ENCODE data around the gene GAGE13. TPM values are rescaled to one million over a fixed set of nuclear protein-coding genes. Genes with fewer than 3 reads are reported as not detected.
A peak's percentile ranks its signal among the peaks of the same experiment; 100 is the strongest.
"Not testable (repeated sequence)": the region's sequence is repeated elsewhere in the genome, so short reads cannot be mapped to it uniquely, and the experiment has no call there.

Gene GAGE13
- total RNA-seq, 2 donors from 2014 or later, result not detected

DNA sequence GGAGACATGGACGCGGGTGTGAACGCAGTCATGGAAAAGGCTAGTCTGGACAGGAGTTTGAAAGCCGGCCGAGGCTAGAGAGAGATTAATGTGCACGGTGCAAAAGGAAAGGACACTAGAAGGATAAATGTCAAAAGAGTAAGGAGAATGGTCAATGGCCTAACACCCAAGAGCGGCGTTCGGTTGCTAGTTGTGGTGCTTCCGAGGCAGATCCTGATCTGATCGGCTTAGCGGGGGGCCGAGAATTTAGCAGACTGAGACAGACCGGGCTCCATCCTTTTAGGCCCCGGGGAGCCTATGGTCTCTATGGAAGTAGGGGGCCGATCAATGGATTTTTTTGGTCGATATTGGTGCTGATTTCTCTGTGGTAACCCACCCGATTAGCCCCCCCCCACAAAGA, 21.0 kb upstream of the GAGE13 start:
- DNase-seq (no peak), ATAC-seq (no peak)
- intact Hi-C loops (cut with DNase I), result no loop called here
- Histone ChIP-seq H3K4me1 (no peaks in the 10 kb centered on the region), H3K36me3 (replicated peaks in 1 of 2; ENCODE audit: insufficient read depth in 1 of 2, low read depth in 2 of 2) (no peaks in the 10 kb centered on the region), H3K27me3 (no peaks in the 10 kb centered on the region), H3K4me3 (no peak overlapping the region), H3K27ac (peak overlapping the region in 1 of 4 donors; percentile 61), H3K9me3 (no peaks in the 10 kb centered on the region)
- 72 to 85% methylated on average over 13 to 16 of the region's 18 CpGs for WGBS, 2 donors
- TF ChIP-seq, protein P1, sequence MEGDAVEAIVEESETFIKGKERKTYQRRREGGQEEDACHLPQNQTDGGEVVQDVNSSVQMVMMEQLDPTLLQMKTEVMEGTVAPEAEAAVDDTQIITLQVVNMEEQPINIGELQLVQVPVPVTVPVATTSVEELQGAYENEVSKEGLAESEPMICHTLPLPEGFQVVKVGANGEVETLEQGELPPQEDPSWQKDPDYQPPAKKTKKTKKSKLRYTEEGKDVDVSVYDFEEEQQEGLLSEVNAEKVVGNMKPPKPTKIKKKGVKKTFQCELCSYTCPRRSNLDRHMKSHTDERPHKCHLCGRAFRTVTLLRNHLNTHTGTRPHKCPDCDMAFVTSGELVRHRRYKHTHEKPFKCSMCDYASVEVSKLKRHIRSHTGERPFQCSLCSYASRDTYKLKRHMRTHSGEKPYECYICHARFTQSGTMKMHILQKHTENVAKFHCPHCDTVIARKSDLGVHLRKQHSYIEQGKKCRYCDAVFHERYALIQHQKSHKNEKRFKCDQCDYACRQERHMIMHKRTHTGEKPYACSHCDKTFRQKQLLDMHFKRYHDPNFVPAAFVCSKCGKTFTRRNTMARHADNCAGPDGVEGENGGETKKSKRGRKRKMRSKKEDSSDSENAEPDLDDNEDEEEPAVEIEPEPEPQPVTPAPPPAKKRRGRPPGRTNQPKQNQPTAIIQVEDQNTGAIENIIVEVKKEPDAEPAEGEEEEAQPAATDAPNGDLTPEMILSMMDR (IDR thresholded peaks at IDR 0.05), result no peak
- TF ChIP-seq POLR2A (IDR thresholded peaks at IDR 0.05), result no peak

DNA sequence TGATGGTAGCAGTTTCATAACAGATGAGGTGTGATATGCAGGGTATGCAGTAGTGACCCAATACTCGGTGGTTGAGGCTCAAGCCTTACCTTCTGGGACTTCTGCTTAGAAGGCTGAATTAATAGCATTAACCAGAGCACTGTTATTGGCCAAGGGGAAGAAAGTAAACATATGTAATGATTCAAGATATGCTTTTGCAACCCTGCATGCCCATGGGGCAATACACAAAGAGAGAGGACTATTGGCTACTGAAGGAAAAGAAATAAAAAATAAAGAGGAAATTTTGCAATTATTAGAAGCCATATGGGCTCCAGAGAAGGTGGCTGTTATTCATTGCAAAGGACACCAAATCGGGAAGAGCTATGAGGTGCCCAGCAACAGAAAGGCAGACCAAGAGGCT, 19.2 kb upstream of the GAGE13 start:
- Histone ChIP-seq H3K27me3 (no peaks in the 10 kb centered on the region), H3K9me3 (no peaks in the 10 kb centered on the region), H3K36me3 (replicated peaks in 1 of 2; ENCODE audit: insufficient read depth in 1 of 2, low read depth in 2 of 2) (no peaks in the 10 kb centered on the region), H3K4me1 (no peaks in the 10 kb centered on the region), H3K27ac (no peak overlapping the region), H3K4me3 (no peak overlapping the region)
- intact Hi-C loops (cut with DNase I), result no loop called here
- WGBS, 2 donors, result 63 to 75% methylated on average over 2 of the region's 2 CpGs
- ATAC-seq (no peak), DNase-seq (no peak)
- no peak for TF ChIP-seq POLR2A (IDR thresholded peaks at IDR 0.05)
- TF ChIP-seq, protein P1 (IDR thresholded peaks at IDR 0.05), result no peak

DNA sequence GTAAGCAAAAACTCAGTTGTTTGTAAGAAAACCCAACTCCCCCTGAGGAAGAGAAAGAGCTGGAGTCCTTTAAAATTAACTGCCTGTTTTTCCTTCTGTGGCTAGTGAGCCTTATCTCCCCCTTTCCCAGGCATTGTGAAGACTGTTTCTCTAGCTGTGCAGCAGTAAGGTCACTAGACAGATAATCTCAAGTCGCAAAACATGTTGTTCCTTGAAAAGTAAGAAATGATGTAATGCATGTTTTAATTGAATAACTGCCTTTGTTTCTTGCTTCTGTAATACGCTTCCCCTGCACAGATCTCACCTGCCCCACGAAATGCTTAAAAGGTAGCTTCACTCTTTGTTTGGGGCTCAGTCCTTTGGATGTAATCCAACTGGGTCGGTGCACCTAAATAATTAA, 15.3 kb upstream of the GAGE13 start:
- Histone ChIP-seq H3K27me3 (no peaks in the 10 kb centered on the region), H3K9me3 (no peaks in the 10 kb centered on the region), H3K27ac (no peak overlapping the region), H3K36me3 (replicated peaks in 1 of 2; ENCODE audit: insufficient read depth in 1 of 2, low read depth in 2 of 2) (no peaks in the 10 kb centered on the region), H3K4me3 (no peak overlapping the region), H3K4me1 (no peaks in the 10 kb centered on the region)
- TF ChIP-seq, protein P1 (IDR thresholded peaks at IDR 0.05), result no peak
- ATAC-seq (no peak), DNase-seq (no peak)
- WGBS, 2 donors, result 53 to 60% methylated on average over 4 of the region's 4 CpGs
- intact Hi-C loops (cut with DNase I), result no loop called here

DNA sequence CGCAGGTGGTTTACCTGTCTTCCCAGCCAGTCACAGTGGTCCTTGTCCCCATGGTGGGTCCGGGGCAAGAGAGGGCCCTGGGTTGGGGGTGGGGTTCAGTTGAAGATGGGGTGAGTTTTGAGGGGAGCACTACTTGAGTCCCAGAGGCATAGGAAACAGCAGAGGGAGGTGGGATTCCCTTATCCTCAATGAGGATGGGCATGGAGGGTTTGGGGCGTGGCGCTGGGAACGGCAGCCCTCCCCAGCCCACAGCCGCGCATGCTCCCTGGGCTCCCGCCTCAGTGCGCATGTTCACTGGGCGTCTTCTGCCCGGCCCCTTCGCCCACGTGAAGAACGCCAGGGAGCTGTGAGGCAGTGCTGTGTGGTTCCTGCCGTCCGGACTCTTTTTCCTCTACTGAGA, 9.6 kb upstream of the GAGE13 start, which contains the start of gene GAGE12J:
Gene GAGE12J (plus strand): TSS at position 301 of the 400 bp plus-strand sequence. CDS start 1,157 bp downstream, outside the sequence.
- not testable (repeated sequence) for ATAC-seq, H3K27me3 ChIP-seq

DNA sequence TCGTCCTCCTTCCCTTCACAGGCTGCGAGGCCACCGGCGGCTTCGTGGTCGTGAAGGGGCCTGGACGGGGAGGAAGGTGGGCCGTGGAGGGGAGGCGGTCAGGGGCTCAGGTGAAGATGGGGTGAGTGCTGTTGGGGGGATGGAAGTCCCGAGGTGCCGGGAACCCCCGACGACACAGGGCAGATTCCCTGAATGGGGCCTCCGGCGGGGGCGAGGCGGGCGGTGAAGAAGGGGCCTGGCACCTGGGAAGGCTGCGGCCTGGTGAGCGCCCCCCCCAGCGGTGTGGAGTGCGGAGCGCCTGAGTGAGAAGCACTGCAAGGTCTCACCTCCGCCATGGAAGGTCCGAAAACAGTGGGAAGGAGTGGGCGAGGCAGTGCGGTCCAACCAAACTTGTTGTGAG, 9.1 kb upstream of the GAGE13 start:
- H3K4me3 ChIP-seq; H3K27me3 ChIP-seq; DNase-seq; intact Hi-C loops (cut with DNase I); H3K9me3 ChIP-seq; H3K27ac ChIP-seq; H3K36me3 ChIP-seq (replicated peaks in 1 of 2; ENCODE audit: insufficient read depth in 1 of 2, low read depth in 2 of 2); ATAC-seq; H3K4me1 ChIP-seq: not testable (repeated sequence)
- no CpG with 5 or more reads among the region's 27 CpGs for WGBS, 2 donors

More for the DNA sequence above, 9.6 kb upstream of the GAGE13 start, which contains the start of gene GAGE12J:
- intact Hi-C loops (cut with DNase I); H3K4me1 ChIP-seq; DNase-seq; H3K4me3 ChIP-seq; H3K9me3 ChIP-seq; H3K36me3 ChIP-seq (replicated peaks in 1 of 2; ENCODE audit: insufficient read depth in 1 of 2, low read depth in 2 of 2); H3K27ac ChIP-seq: not testable (repeated sequence)
- 100% methylated on average over 1 of the region's 16 CpGs; no CpG with 5 or more reads in 1 of the 2 donors for WGBS, 2 donors

DNA sequence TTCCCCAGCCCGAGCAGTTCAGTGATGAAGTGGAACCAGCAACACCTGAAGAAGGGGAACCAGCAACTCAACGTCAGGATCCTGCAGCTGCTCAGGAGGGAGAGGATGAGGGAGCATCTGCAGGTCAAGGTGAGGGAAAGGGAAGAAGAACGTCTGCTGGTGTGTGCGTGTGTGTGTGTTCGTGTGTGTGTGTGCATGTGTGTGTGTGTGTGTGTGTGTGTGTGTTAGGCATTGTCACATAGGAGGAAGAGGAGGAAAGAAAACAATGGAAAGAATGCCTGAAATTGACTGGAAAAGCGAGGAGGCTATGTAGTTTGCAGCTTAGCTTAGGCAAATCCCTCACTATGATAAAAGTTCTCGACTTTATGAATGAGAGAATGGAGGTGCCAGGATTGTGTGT, 7.6 kb upstream of the GAGE13 start:
- H3K27ac ChIP-seq; H3K4me3 ChIP-seq; H3K9me3 ChIP-seq; H3K36me3 ChIP-seq (replicated peaks in 1 of 2; ENCODE audit: insufficient read depth in 1 of 2, low read depth in 2 of 2); intact Hi-C loops (cut with DNase I); H3K27me3 ChIP-seq; ATAC-seq; H3K4me1 ChIP-seq; DNase-seq: not testable (repeated sequence)
- 54% methylated on average over 3 of the region's 7 CpGs; no CpG with 5 or more reads in 1 of the 2 donors for WGBS, 2 donors

DNA sequence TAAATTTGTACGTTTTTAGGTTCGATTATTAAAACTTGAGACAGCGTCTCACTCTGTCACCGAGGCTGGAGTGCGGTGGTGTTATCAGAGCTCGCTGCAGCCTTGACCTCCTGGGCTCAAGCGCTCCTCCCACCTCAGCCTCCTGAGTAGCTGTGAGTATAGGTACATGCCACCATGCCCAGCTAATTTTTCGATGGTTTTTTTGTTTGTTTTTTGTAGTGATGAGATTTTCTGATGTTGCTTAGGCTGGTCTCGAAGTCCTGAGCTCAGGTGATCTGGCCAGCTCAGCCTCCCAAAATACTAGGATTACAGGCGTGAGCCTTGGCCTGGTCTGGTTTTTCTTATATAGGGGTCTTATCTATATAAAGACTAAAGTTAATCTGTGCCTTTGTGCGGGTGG, 961 bp upstream of the GAGE13 start:
- H3K36me3 ChIP-seq (replicated peaks in 1 of 2; ENCODE audit: insufficient read depth in 1 of 2, low read depth in 2 of 2); H3K27ac ChIP-seq; H3K4me1 ChIP-seq; H3K4me3 ChIP-seq; H3K9me3 ChIP-seq; ATAC-seq; DNase-seq; H3K27me3 ChIP-seq; intact Hi-C loops (cut with DNase I): not testable (repeated sequence)
- 60 to 83% methylated on average over 1 to 6 of the region's 11 CpGs for WGBS, 2 donors

Data from body of pancreas (tissue), 4 donors.